Measurements from ENCODE around the gene FCGR1A.
"Not testable (repeated sequence)": the region's sequence is repeated elsewhere in the genome, so short reads cannot be mapped to it uniquely, and the experiment has no call there.

The FCGR1A gene

GRCh38 chr1:149766241-149766640, 16.3 kb upstream of the FCGR1A start:
- not testable (repeated sequence) for ATAC-seq, H3K27me3 Mint-ChIP-seq, H3K9me3 Mint-ChIP-seq, H3K4me1 Mint-ChIP-seq, H3K27ac Mint-ChIP-seq, H3K36me3 Mint-ChIP-seq, H3K4me3 Mint-ChIP-seq

DNA sequence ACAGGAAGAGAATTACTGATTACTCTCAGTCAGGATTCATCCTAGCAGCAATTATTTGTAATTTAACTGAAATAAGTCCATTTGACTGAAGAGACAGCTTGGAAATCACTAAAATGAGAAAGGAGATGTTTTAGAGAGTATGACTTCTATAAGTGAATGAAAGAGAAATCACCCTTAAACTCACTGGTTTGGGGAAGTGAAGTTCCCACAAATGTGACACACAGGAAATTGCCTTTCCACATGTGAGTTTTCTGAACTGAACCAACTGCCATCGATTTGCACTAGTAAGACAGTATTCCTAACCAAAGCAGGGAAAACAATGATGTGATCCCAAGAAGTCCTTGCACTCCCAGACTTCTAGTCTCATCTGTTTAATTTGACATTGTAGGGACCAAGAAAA, 13.3 kb upstream of the FCGR1A start:
- H3K36me3 Mint-ChIP-seq, H3K9me3 Mint-ChIP-seq, H3K4me1 Mint-ChIP-seq, H3K4me3 Mint-ChIP-seq, H3K27ac Mint-ChIP-seq, ATAC-seq, H3K27me3 Mint-ChIP-seq: not testable (repeated sequence)

DNA sequence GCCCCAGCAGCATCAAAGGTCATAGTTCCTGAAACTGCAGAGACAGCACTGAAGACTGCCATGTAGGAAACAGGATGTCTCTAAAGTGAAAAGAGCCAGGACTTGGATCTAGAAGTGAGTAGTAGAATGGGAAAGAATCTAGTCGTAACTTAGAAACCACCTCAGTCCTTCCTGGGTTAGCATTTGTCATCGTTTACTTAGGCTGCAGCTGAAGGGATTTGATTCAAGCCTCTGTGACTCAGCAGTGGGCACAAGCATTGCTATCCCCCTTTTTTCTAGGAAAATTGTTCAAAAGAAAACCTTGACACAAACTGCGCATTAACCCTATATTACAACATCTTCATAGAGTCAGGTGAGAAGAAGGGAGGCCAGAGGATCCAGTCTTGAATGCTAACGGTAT, 11.8 kb upstream of the FCGR1A start:
- H3K4me3 Mint-ChIP-seq, H3K36me3 Mint-ChIP-seq, ATAC-seq, H3K4me1 Mint-ChIP-seq, H3K27ac Mint-ChIP-seq, H3K27me3 Mint-ChIP-seq, H3K9me3 Mint-ChIP-seq: not testable (repeated sequence)

- ATAC-seq, result peak; percentile 96
- H3K27me3 Mint-ChIP-seq, H3K27ac Mint-ChIP-seq, H3K4me1 Mint-ChIP-seq, H3K36me3 Mint-ChIP-seq, H3K9me3 Mint-ChIP-seq, H3K4me3 Mint-ChIP-seq: not testable (repeated sequence)
These were observed 10.7 kb upstream of the FCGR1A start for GRCh38 chr1:149771653-149772425.

- not testable (repeated sequence) for H3K36me3 Mint-ChIP-seq, H3K27ac Mint-ChIP-seq, ATAC-seq, H3K4me1 Mint-ChIP-seq, H3K9me3 Mint-ChIP-seq, H3K4me3 Mint-ChIP-seq
- H3K27me3 Mint-ChIP-seq, result peaks cover 15% of the 10 kb centered on the region
These were observed 6.9 kb upstream of the FCGR1A start for GRCh38 chr1:149775510-149776147.

- H3K27me3 Mint-ChIP-seq, result peaks cover 15% of the 10 kb centered on the region
- not testable (repeated sequence) for H3K9me3 Mint-ChIP-seq, H3K4me3 Mint-ChIP-seq, H3K4me1 Mint-ChIP-seq, H3K27ac Mint-ChIP-seq, ATAC-seq, H3K36me3 Mint-ChIP-seq
These were observed 5.4 kb upstream of the FCGR1A start for GRCh38 chr1:149777084-149777483.

DNA sequence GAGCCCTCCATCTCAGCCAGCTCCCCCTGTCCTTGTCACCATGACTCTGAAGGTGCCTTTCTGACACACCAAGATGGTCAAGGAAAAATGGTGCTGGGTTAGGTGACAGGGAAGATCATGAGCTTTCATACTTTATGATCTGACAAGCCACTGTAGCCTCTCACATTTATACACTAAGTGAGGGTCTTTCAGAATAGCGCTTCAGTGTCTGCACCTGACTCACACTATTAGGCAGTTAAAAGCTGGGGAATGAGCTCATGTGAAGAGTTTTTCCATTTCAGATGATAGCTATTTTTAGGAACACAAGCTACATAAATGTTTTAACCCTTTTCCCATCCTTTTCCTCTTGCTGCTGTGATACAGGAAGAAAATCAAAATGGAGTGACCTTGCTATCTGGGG, 4.2 kb upstream of the FCGR1A start:
- ATAC-seq, H3K9me3 Mint-ChIP-seq, H3K36me3 Mint-ChIP-seq, H3K27ac Mint-ChIP-seq, H3K4me3 Mint-ChIP-seq, H3K4me1 Mint-ChIP-seq: not testable (repeated sequence)
- H3K27me3 Mint-ChIP-seq, result peaks cover 15% of the 10 kb centered on the region

GRCh38 chr1:149781413-149781984, 995 bp upstream of the FCGR1A start:
- H3K9me3 Mint-ChIP-seq, H3K4me1 Mint-ChIP-seq, H3K27ac Mint-ChIP-seq, H3K4me3 Mint-ChIP-seq, ATAC-seq, H3K27me3 Mint-ChIP-seq, H3K36me3 Mint-ChIP-seq: not testable (repeated sequence)

DNA sequence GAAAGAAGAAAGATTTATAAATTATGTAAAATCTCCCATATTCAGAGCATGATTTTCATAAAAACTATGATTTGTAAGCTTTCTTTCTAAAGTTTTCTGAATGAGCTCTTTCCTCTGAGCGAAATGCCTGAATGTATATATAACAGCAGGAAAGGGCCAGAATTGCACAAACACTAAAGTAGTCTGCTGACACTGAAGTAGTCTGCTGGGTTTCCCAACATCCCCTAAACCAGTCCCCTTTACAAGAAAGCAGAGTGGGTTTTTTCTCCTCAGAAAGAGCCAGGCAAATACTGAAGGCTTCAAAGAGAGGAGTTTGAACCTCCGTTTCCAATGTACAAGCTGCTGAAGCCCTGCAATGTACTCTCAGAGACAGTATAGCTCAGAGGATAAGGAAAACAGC, 795 bp downstream of the FCGR1A start:
- H3K27ac Mint-ChIP-seq, H3K4me1 Mint-ChIP-seq, H3K4me3 Mint-ChIP-seq, H3K36me3 Mint-ChIP-seq, ATAC-seq, H3K9me3 Mint-ChIP-seq, H3K27me3 Mint-ChIP-seq: not testable (repeated sequence)

DNA sequence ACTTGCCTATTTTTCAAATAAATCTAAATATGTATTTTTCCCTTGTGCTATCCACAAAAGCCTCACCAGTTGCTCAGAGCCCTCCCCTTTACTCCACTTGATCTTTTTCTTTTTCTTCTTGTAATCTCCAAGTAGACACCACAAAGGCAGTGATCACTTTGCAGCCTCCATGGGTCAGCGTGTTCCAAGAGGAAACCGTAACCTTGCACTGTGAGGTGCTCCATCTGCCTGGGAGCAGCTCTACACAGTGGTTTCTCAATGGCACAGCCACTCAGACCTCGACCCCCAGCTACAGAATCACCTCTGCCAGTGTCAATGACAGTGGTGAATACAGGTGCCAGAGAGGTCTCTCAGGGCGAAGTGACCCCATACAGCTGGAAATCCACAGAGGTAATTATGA, 1.4 kb downstream of the FCGR1A start:
- H3K9me3 Mint-ChIP-seq, H3K27ac Mint-ChIP-seq, ATAC-seq, H3K4me3 Mint-ChIP-seq, H3K27me3 Mint-ChIP-seq, H3K36me3 Mint-ChIP-seq, H3K4me1 Mint-ChIP-seq: not testable (repeated sequence)

DNA sequence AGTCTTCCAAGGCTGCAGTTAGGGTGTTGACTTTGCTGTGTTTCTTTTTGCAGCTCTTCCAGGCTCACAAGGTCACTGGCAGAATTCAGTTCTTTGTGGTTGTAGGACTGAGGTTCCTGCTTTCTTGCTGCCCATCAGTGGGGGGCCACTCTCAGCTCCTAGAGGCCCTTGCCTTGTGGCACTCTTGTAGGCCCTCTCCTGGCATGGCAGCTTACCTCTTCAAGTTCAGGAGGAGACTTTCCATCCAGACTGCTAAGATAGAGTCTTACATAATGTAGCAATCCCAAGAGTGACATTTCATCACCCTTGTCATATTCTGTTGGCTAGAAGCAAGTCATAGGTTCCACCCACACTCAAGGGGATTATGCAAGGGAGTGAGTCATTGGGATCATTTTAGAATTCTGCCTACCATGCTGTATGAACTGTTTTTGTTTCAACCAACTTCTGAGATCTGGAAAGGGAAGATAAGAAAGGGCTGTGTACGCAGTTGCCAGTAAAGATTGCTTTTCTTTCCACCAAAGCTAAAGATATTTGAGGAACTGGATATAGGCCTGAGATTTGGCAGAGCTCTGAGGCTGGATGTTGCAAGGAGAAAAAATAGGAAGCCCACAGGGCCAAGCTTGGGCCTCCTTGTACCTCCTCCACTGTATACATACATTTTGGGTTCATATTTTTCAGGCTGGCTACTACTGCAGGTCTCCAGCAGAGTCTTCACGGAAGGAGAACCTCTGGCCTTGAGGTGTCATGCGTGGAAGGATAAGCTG, 5.4 kb downstream of the FCGR1A start:
- not testable (repeated sequence) for H3K27me3 Mint-ChIP-seq, H3K4me1 Mint-ChIP-seq, ATAC-seq, H3K9me3 Mint-ChIP-seq, H3K27ac Mint-ChIP-seq, H3K36me3 Mint-ChIP-seq, H3K4me3 Mint-ChIP-seq

DNA sequence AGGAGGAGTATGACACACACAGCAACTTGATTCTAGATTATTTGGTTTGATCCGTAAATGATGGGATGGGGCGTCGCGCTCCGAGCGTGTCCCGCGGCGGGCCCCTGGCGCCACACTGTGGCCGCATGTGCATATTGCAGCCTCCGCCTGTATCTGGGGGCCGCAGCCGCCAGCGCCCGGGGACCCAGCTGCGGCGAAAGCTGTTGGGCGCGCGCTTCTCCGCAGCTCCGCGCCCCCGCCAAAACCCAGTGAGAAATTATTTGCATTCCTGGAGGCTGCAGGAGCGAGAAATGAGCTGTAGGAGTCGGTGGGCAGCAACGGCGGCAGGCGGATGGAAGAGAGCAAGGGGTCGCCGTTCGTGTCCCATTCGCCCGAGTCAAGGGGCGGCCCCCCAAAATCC, 10.0 kb downstream of the FCGR1A start:
- Mint-ChIP-seq H3K27ac (peak overlapping the region; percentile 97), H3K4me3 (peak overlapping the region; percentile 100)
- H3K36me3 Mint-ChIP-seq, H3K4me1 Mint-ChIP-seq, H3K27me3 Mint-ChIP-seq, H3K9me3 Mint-ChIP-seq: not testable (repeated sequence)
- peak; percentile 95 for ATAC-seq

- ATAC-seq, result peak; percentile 97
- H3K4me1 Mint-ChIP-seq, H3K9me3 Mint-ChIP-seq, H3K36me3 Mint-ChIP-seq, H3K27me3 Mint-ChIP-seq: not testable (repeated sequence)
- peak overlapping the region; percentile 97 for H3K27ac Mint-ChIP-seq
- peak overlapping the region; percentile 61 for H3K4me3 Mint-ChIP-seq
These were observed 10.5 kb downstream of the FCGR1A start for GRCh38 chr1:149792912-149793515.

DNA sequence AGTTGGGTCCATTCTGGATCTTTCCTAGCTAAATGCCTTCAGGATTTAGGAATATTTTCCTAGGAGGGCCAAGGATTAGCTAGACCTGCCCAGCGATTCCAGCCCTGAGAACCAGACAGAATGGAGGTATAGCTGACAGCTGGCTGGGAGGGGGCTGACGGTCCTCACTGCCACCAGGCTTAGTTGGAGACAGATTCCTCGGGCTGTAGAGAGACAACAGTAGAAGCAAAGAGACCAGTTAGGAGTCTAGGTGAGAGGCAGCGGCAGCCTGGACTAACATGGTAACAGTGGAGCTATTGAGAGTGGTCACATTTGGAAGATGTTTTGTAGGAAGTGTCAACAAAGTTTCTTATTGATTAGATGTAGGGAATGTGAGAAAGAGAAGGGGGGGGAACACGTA, 11.4 kb downstream of the FCGR1A start:
- H3K27ac Mint-ChIP-seq, H3K4me1 Mint-ChIP-seq, H3K9me3 Mint-ChIP-seq, H3K4me3 Mint-ChIP-seq, H3K36me3 Mint-ChIP-seq, H3K27me3 Mint-ChIP-seq, ATAC-seq: not testable (repeated sequence)

- not testable (repeated sequence) for H3K4me3 Mint-ChIP-seq, H3K27me3 Mint-ChIP-seq, H3K9me3 Mint-ChIP-seq, ATAC-seq, H3K4me1 Mint-ChIP-seq, H3K27ac Mint-ChIP-seq, H3K36me3 Mint-ChIP-seq
These were observed 19.1 kb downstream of the FCGR1A start for GRCh38 chr1:149801628-149802027.

Measured in stimulated activated memory B cell treated with anti-CD40 and anti-IgM and Interleukin-4, amounts not matched to agents 10 μg/mL and 1 μg/mL and 100 μg/mL, for 72 hours (primary cell).